ENCODE results near the gene SUPT5H. TPM values are rescaled to one million over a fixed set of nuclear protein-coding genes. Genes with fewer than 3 reads are reported as not detected.
A peak's percentile ranks its signal among the peaks of the same experiment; 100 is the strongest.

Gene SUPT5H
- total and polyA plus RNA-seq, 2 of the 13 experiments (the other 11 are each of a cell fraction or from before 2014, with no cell fraction given), result 48.2 to 51.7 TPM

DNA sequence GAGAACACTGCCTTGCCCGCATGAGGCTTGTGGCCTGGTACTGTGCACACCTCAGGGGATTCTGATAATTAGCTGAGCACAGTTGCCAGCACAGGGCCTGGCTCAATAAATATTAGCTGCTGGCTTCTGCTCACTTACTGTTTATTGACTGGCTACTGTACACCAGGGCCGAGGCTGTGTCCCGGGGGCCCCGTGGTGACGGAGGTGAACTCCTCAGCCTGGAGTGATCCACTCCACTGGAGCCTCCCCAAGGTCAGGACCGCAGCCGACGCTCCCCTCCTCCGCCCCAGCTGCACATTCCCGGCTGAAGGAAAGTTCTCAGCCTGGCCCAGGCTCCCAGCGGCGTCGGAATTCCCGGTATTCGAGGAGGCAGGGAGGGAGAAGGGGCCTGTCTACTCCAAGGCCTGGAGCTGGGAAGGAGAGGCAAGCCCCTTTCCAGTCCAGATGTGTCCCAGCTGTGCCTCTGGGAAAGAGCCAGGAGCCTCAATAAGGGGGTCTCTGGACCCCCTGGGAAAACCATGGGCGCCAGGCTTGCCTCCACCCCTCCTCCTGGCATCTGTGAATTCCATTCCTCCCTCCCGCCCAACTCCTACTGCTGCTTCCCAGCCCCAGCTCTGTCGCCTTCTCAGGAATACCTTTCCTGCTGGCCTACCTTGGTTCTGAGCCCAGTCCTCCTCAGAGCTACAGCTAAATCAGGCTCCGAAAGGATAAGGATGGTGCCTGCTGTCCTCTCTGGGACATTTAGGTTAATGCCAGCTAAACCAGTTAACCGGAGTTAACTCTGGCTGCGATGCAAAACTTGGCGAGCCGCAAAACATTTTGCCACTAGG, 16.9 kb upstream of the SUPT5H start (continued):
- TF ChIP-seq ZNF776 (CRISPR knock-in tag; IDR thresholded peaks at IDR 0.05) (no peak), HNRNPUL1 (IDR thresholded peaks at IDR 0.05; ENCODE audit: low read depth, low read length) (no peak), MATR3 (CRISPR knock-in tag; IDR thresholded peaks at IDR 0.05) (no peak), ZMYM2 (CRISPR knock-in tag; IDR thresholded peaks at IDR 0.05) (0 out of 2 replicates have a peak, but pooled peaks have one; percentile 65), ZNF44 (CRISPR knock-in tag; IDR thresholded peaks at IDR 0.05) (no peak), ZFP41 (CRISPR knock-in tag; IDR thresholded peaks at IDR 0.05; ENCODE audit: borderline replicate concordance) (no peak), ZZZ3 (CRISPR knock-in tag; IDR thresholded peaks at IDR 0.05; ENCODE audit: borderline replicate concordance) (no peak), SYNCRIP (IDR thresholded peaks at IDR 0.05; ENCODE audit: insufficient read depth, low read depth, low read length) (no peak), HNF4G (IDR thresholded peaks at IDR 0.05; ENCODE audit: borderline replicate concordance, low read depth, low read length) (no peak), HNF4G (CRISPR knock-in tag; IDR thresholded peaks at IDR 0.05; ENCODE audit: borderline replicate concordance, low read depth) (no peak), ZNF20 (CRISPR knock-in tag; IDR thresholded peaks at IDR 0.05) (no peak), ZNF10 (CRISPR knock-in tag; IDR thresholded peaks at IDR 0.05; ENCODE audit: borderline replicate concordance, low read depth) (no peak), TEAD3 (CRISPR knock-in tag; optimal IDR thresholded peaks at IDR 0.05; ENCODE audit: borderline replicate concordance) (peak; percentile 94), ZNF460 (CRISPR knock-in tag; IDR thresholded peaks at IDR 0.05; ENCODE audit: borderline replicate concordance) (no peak), ZNF615 (CRISPR knock-in tag; IDR thresholded peaks at IDR 0.05; ENCODE audit: borderline replicate concordance) (no peak), FOXJ3 (CRISPR knock-in tag; IDR thresholded peaks at IDR 0.05; ENCODE audit: borderline replicate concordance) (no peak), FOXP1 (IDR thresholded peaks at IDR 0.05) (no peak), FOXP1 (CRISPR knock-in tag; IDR thresholded peaks at IDR 0.05) (0 out of 2 replicates have a peak, but pooled peaks have one; percentile 7)
- TF ChIP-seq, protein P1, sequence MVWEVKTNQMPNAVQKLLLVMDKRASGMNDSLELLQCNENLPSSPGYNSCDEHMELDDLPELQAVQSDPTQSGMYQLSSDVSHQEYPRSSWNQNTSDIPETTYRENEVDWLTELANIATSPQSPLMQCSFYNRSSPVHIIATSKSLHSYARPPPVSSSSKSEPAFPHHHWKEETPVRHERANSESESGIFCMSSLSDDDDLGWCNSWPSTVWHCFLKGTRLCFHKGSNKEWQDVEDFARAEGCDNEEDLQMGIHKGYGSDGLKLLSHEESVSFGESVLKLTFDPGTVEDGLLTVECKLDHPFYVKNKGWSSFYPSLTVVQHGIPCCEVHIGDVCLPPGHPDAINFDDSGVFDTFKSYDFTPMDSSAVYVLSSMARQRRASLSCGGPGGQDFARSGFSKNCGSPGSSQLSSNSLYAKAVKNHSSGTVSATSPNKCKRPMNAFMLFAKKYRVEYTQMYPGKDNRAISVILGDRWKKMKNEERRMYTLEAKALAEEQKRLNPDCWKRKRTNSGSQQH (CRISPR knock-in tag; IDR thresholded peaks at IDR 0.05; ENCODE audit: low read depth), result no peak
- TF ChIP-seq, protein P2, sequence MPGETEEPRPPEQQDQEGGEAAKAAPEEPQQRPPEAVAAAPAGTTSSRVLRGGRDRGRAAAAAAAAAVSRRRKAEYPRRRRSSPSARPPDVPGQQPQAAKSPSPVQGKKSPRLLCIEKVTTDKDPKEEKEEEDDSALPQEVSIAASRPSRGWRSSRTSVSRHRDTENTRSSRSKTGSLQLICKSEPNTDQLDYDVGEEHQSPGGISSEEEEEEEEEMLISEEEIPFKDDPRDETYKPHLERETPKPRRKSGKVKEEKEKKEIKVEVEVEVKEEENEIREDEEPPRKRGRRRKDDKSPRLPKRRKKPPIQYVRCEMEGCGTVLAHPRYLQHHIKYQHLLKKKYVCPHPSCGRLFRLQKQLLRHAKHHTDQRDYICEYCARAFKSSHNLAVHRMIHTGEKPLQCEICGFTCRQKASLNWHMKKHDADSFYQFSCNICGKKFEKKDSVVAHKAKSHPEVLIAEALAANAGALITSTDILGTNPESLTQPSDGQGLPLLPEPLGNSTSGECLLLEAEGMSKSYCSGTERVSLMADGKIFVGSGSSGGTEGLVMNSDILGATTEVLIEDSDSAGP (CRISPR knock-in tag; IDR thresholded peaks at IDR 0.05; ENCODE audit: borderline replicate concordance), result peak; percentile 68; the same call in 1 of the 2 replicates
- TF ChIP-seq, protein P3, sequence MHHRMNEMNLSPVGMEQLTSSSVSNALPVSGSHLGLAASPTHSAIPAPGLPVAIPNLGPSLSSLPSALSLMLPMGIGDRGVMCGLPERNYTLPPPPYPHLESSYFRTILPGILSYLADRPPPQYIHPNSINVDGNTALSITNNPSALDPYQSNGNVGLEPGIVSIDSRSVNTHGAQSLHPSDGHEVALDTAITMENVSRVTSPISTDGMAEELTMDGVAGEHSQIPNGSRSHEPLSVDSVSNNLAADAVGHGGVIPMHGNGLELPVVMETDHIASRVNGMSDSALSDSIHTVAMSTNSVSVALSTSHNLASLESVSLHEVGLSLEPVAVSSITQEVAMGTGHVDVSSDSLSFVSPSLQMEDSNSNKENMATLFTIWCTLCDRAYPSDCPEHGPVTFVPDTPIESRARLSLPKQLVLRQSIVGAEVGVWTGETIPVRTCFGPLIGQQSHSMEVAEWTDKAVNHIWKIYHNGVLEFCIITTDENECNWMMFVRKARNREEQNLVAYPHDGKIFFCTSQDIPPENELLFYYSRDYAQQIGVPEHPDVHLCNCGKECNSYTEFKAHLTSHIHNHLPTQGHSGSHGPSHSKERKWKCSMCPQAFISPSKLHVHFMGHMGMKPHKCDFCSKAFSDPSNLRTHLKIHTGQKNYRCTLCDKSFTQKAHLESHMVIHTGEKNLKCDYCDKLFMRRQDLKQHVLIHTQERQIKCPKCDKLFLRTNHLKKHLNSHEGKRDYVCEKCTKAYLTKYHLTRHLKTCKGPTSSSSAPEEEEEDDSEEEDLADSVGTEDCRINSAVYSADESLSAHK (CRISPR knock-in tag; IDR thresholded peaks at IDR 0.05; ENCODE audit: borderline replicate concordance), result no peak
- TF ChIP-seq, protein P4, sequence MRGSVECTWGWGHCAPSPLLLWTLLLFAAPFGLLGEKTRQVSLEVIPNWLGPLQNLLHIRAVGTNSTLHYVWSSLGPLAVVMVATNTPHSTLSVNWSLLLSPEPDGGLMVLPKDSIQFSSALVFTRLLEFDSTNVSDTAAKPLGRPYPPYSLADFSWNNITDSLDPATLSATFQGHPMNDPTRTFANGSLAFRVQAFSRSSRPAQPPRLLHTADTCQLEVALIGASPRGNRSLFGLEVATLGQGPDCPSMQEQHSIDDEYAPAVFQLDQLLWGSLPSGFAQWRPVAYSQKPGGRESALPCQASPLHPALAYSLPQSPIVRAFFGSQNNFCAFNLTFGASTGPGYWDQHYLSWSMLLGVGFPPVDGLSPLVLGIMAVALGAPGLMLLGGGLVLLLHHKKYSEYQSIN (CRISPR knock-in tag; IDR thresholded peaks at IDR 0.05; ENCODE audit: borderline replicate concordance), result no peak
